HG02852 (cell line): ENCODE results near the gene TTC28.
"Not testable (repeated sequence)": the region's sequence is repeated elsewhere in the genome, so short reads cannot be mapped to it uniquely, and the experiment has no call there.

Source experiments
- ATAC-seq: cut with Tn5 transposase; IDR thresholded peaks from one replicate; pipeline ENCODE4 v1.9.1; 2021; ENCODE audit warnings: mild to moderate bottlenecking, moderate library complexity; ENCODE audit not compliant: unreplicated experiment

TTC28 gene

GRCh38 chr22:28375761-28376534, 303.7 kb downstream of the TTC28 start:
- ATAC-seq, result no peak

- no peak for ATAC-seq
Observed at GRCh38 chr22:28373831-28374230, 305.8 kb downstream of the TTC28 start.

GRCh38 chr22:28369854-28370253, 309.8 kb downstream of the TTC28 start:
- no peak for ATAC-seq

- ATAC-seq, result no peak
Observed at GRCh38 chr22:28366856-28367255, 312.8 kb downstream of the TTC28 start.

- ATAC-seq, result no peak
Observed at GRCh38 chr22:28365371-28365770, 314.3 kb downstream of the TTC28 start.

GRCh38 chr22:28364105-28364504, 315.5 kb downstream of the TTC28 start:
- ATAC-seq, result not testable (repeated sequence)

- ATAC-seq, result no peak
Observed at GRCh38 chr22:28360939-28361338, 318.7 kb downstream of the TTC28 start.

- no peak for ATAC-seq
Observed at GRCh38 chr22:28358312-28358711, 321.3 kb downstream of the TTC28 start.

- ATAC-seq, result no peak
Observed at GRCh38 chr22:28357193-28357592, 322.4 kb downstream of the TTC28 start.

GRCh38 chr22:28351476-28351875, 328.2 kb downstream of the TTC28 start:
- ATAC-seq, result no peak

- ATAC-seq, result no peak
Observed at GRCh38 chr22:28348613-28349609, 330.7 kb downstream of the TTC28 start.

- no peak for ATAC-seq
Observed at GRCh38 chr22:28346308-28346707, 333.3 kb downstream of the TTC28 start.

GRCh38 chr22:28344918-28345703, 334.5 kb downstream of the TTC28 start:
- ATAC-seq, result no peak

GRCh38 chr22:28341001-28341400, 338.6 kb downstream of the TTC28 start:
- ATAC-seq, result no peak

- no peak for ATAC-seq
Observed at GRCh38 chr22:28333088-28333487, 346.6 kb downstream of the TTC28 start.

GRCh38 chr22:28332410-28332809, 347.2 kb downstream of the TTC28 start:
- ATAC-seq, result no peak

- no peak for ATAC-seq
Observed at GRCh38 chr22:28331695-28332094, 347.9 kb downstream of the TTC28 start.

GRCh38 chr22:28329186-28330073, 350.2 kb downstream of the TTC28 start:
- ATAC-seq, result no peak

GRCh38 chr22:28328756-28329155, 350.9 kb downstream of the TTC28 start:
- no peak for ATAC-seq

- no peak for ATAC-seq
Observed at GRCh38 chr22:28316014-28316413, 363.6 kb downstream of the TTC28 start.
